CD14-positive monocyte (primary cell): ENCODE data around the gene PRR15. TPM values are rescaled to one million over a fixed set of nuclear protein-coding genes. Genes with fewer than 3 reads are reported as not detected.

ENCODE experiments used
- DNase-seq, 3 donors: peaks; one replicate each; pipeline ENCODE4 v3.0.0-alpha.2; 2011 to 2022
- H2AFZ ChIP-seq: 2 replicates; pipeline ENCODE4 v1.6.0; 2012; ENCODE audit warnings: mild to moderate bottlenecking, low read depth, low read length, inconsistent platforms; ENCODE audit not compliant: insufficient read depth, poor library complexity, severe bottlenecking
- H3K27ac ChIP-seq, 2 donors: 1 replicate in 1 of 2; 2 replicates in 1 of 2; pipeline ENCODE4 v1.5.1; 2012 to 2013; ENCODE audit warnings: low read length in 2 of 2, control low read depth in 1 of 2, inconsistent platforms in 1 of 2, low read depth in 1 of 2, mild to moderate bottlenecking in 1 of 2
- H3K27me3 ChIP-seq, 2 donors: one replicate each; pipeline versions ENCODE4 v1.6.0 to v1.6.1; 2011 to 2013; ENCODE audit warnings: low read length in 2 of 2; ENCODE audit not compliant: control insufficient read depth in 2 of 2, insufficient read depth in 2 of 2
- H3K36me3 ChIP-seq, 2 donors: replicated peaks in 1 of 2; 1 replicate in 1 of 2; 2 replicates in 1 of 2; pipeline versions ENCODE4 v1.5.1 to v1.6.1; 2012 to 2013; ENCODE audit warnings: low read length in 2 of 2, control low read depth in 1 of 2, inconsistent platforms in 1 of 2, mild to moderate bottlenecking in 1 of 2; ENCODE audit not compliant: insufficient read depth in 2 of 2, control insufficient read depth in 1 of 2
- H3K4me1 ChIP-seq, 2 donors: 1 replicate in 1 of 2; 2 replicates in 1 of 2; pipeline versions ENCODE4 v1.5.1 to v1.6.1; 2012 to 2013; ENCODE audit warnings: low read length in 2 of 2, control low read depth in 1 of 2, inconsistent platforms in 1 of 2, mild to moderate bottlenecking in 1 of 2, moderate library complexity in 1 of 2; ENCODE audit not compliant: insufficient read depth in 2 of 2, control insufficient read depth in 1 of 2
- H3K4me2 ChIP-seq: replicated peaks from 2 replicates; pipeline ENCODE3; 2012; ENCODE audit warnings: low read length, moderate library complexity, mild to moderate bottlenecking; ENCODE audit not compliant: poor library complexity, severe bottlenecking; ENCODE audit errors: extremely low read depth
- H3K4me3 ChIP-seq, 3 experiments: fragments of 200-600 bp in 1 of 3; sonication (generic) in 1 of 3; replicated peaks in 1 of 3; 1 replicate in 2 of 3; 2 replicates in 1 of 3; pipeline ENCODE4 v1.5.1; 2011 to 2013; ENCODE audit warnings: low read length in 3 of 3, mild to moderate bottlenecking in 3 of 3, control low read depth in 2 of 3, low read depth in 2 of 3, inconsistent platforms in 1 of 3, moderate library complexity in 1 of 3
- H3K79me2 ChIP-seq: 2 replicates; pipeline ENCODE4 v1.6.0; 2012; ENCODE audit warnings: mild to moderate bottlenecking, control low read depth, inconsistent platforms, low read length, moderate library complexity; ENCODE audit not compliant: insufficient read depth
- H3K9ac ChIP-seq: 2 replicates; pipeline ENCODE4 v1.6.0; 2017; ENCODE audit warnings: low read length, mild to moderate bottlenecking; ENCODE audit not compliant: insufficient read depth, poor library complexity, severe bottlenecking
- H3K9me3 ChIP-seq, 2 donors: replicated peaks in 1 of 2; 1 replicate in 1 of 2; 2 replicates in 1 of 2; pipeline versions ENCODE4 v1.5.1 to v1.6.1; 2012 to 2013; ENCODE audit warnings: low read length in 2 of 2, control low read depth in 1 of 2; ENCODE audit not compliant: control insufficient read depth in 1 of 2, insufficient read depth in 1 of 2
- H4K20me1 ChIP-seq: 2 replicates; pipeline ENCODE4 v1.6.0; 2012; ENCODE audit warnings: mild to moderate bottlenecking, low read length, control low read depth, moderate library complexity; ENCODE audit not compliant: insufficient read depth
- H3K27ac Mint-ChIP-seq, 7 donors: one replicate each; pipeline ENCODE4 v1.8.0; 2020; ENCODE audit warnings: mild to moderate bottlenecking in 7 of 7, mixed read lengths in 7 of 7, moderate library complexity in 6 of 7, inconsistent platforms in 2 of 7
- H3K27me3 Mint-ChIP-seq, 3 donors: one replicate each; pipeline ENCODE4 v1.8.0; 2021 to 2022; ENCODE audit warnings: low read depth in 3 of 3, mild to moderate bottlenecking in 3 of 3, mixed read lengths in 3 of 3, moderate library complexity in 3 of 3, inconsistent platforms in 1 of 3
- H3K36me3 Mint-ChIP-seq, 2 donors: one replicate each; pipeline ENCODE4 v1.8.0; 2020; ENCODE audit warnings: mixed read lengths in 2 of 2, inconsistent platforms in 1 of 2, mild to moderate bottlenecking in 1 of 2
- H3K4me1 Mint-ChIP-seq: one replicate; pipeline ENCODE4 v1.8.0; 2020; ENCODE audit warnings: mild to moderate bottlenecking, mixed read lengths
- H3K4me3 Mint-ChIP-seq, 2 donors: one replicate each; pipeline ENCODE4 v1.8.0; 2020; ENCODE audit warnings: mild to moderate bottlenecking in 2 of 2, mixed read lengths in 2 of 2, moderate library complexity in 1 of 2
- H3K9me3 Mint-ChIP-seq, 7 donors: one replicate each; pipeline ENCODE4 v1.8.0; 2020 to 2022; ENCODE audit warnings: mixed read lengths in 7 of 7, mild to moderate bottlenecking in 6 of 7, moderate library complexity in 6 of 7, inconsistent platforms in 2 of 7
- CTCF ChIP-seq: fragments of 200-600 bp; IDR thresholded peaks from one replicate; pipeline ENCODE4 v1.8.0; 2022; ENCODE audit warnings: antibody characterized with exemption, mild to moderate bottlenecking
- WGBS: methylation state at CpG from one replicate; pipeline ENCODE4 v1.1.5; 2013; ENCODE audit warnings: missing lambda C conversion rate; ENCODE audit not compliant: insufficient coverage; 5-methylcytosine and 5-hydroxymethylcytosine counted together
- intact Hi-C, 2 donors: fragments of 100-400 bp; cut with micrococcal nuclease; formaldehyde crosslinking; loops; one replicate each; pipeline versions ENCODE4 v1.15.0 to v1.15.1; 2023
- polyA plus RNA-seq, 3 donors: library from polyadenylated mRNA; depleted of rRNA in 1 of 3; unstranded in 2 of 3; stranded (reverse) in 1 of 3; fragments of 300-500 nt in 2 of 3; fragments of >200 nt in 1 of 3; fragmentation: Illumina TruSeq in 2 of 3; gene quantifications; 1 replicate in 2 of 3; 2 replicates in 1 of 3; pipeline ENCODE4 v1.2.3, GENCODE V29; 2012 to 2021

The PRR15 gene
- polyA plus RNA-seq, 3 donors = not detected

- Mint-ChIP-seq H3K27me3 (peaks cover 2% of the 10 kb centered on the region in 3 donors), H3K4me1 (peaks cover 3% of the 10 kb centered on the region), H3K36me3 (no peaks in the 10 kb centered on the region), H3K9me3 (peaks cover 0 to 1% (median 0%) of the 10 kb centered on the region in 7 donors), H3K27ac (no peak overlapping the region), H3K4me3 (no peak overlapping the region)
- H3K9me3 ChIP-seq = no peaks in the 10 kb centered on the region
- no peak overlapping the region for H2AFZ ChIP-seq
- TF ChIP-seq CTCF = no peak
- H4K20me1 ChIP-seq = no peaks in the 10 kb centered on the region
- no peaks in the 10 kb centered on the region for H3K4me1 ChIP-seq
- intact Hi-C loops = no loop called here
- H3K4me3 ChIP-seq = no peak overlapping the region
- no peak overlapping the region for H3K9ac ChIP-seq
- H3K79me2 ChIP-seq = no peaks in the 10 kb centered on the region
- H3K4me2 ChIP-seq = no peak overlapping the region
- DNase-seq = no peak
- H3K27ac ChIP-seq = no peak overlapping the region
- no peaks in the 10 kb centered on the region for H3K27me3 ChIP-seq
- H3K36me3 ChIP-seq = no peaks in the 10 kb centered on the region
- 78% methylated on average over 1 of the region's 2 CpGs for WGBS
Measured at GRCh38 chr7:29614229-29614628, 50.6 kb downstream of the PRR15 start.

Other genes starting within 250 kb of the PRR15 start
- gene WIPF3, start 242.7 kb downstream of the PRR15 start, polyA plus RNA-seq = not detected